Liver (tissue), 9 donors: ENCODE measurements around the gene LAMB3. TPM values are rescaled to one million over a fixed set of nuclear protein-coding genes. Genes with fewer than 3 reads are reported as not detected.

Experiments
- DNase-seq: peaks from one replicate; pipeline ENCODE4 v3.0.0-alpha.2; 2017; ENCODE audit warnings: low spot score
- H3K27ac ChIP-seq, 2 donors: one replicate each; pipeline ENCODE4 v1.7.0; 2013; ENCODE audit warnings: inconsistent platforms in 2 of 2, low read length in 2 of 2, control low read depth in 1 of 2, low read depth in 1 of 2, mild to moderate bottlenecking in 1 of 2
- H3K27me3 ChIP-seq, 4 donors: one replicate each; pipeline versions ENCODE4 v1.6.1 to v1.7.0; 2013; ENCODE audit warnings: low read length in 3 of 4, inconsistent platforms in 1 of 4, mild to moderate bottlenecking in 1 of 4, moderate library complexity in 1 of 4; ENCODE audit not compliant: control insufficient read depth in 4 of 4, insufficient read depth in 4 of 4
- H3K36me3 ChIP-seq, 4 donors: one replicate each; pipeline versions ENCODE4 v1.6.1 to v1.7.0; 2013; ENCODE audit warnings: low read length in 3 of 4, mild to moderate bottlenecking in 3 of 4, low read depth in 1 of 4, moderate library complexity in 1 of 4; ENCODE audit not compliant: control insufficient read depth in 4 of 4, insufficient read depth in 3 of 4
- H3K4me1 ChIP-seq, 4 donors: one replicate each; pipeline versions ENCODE4 v1.6.1 to v1.7.0; 2013; ENCODE audit warnings: low read length in 3 of 4, mild to moderate bottlenecking in 3 of 4, moderate library complexity in 1 of 4; ENCODE audit not compliant: control insufficient read depth in 4 of 4, insufficient read depth in 4 of 4
- H3K4me3 ChIP-seq, 3 donors: one replicate each; pipeline versions ENCODE4 v1.6.1 to v1.7.0; 2013; ENCODE audit warnings: low read length in 3 of 3, control low read depth in 1 of 3, low read depth in 1 of 3, mild to moderate bottlenecking in 1 of 3
- H3K9ac ChIP-seq, 2 donors: one replicate each; pipeline ENCODE4 v1.7.0; 2013; ENCODE audit warnings: low read length in 2 of 2, mild to moderate bottlenecking in 2 of 2, moderate library complexity in 2 of 2, control low read depth in 1 of 2, low read depth in 1 of 2
- H3K9me3 ChIP-seq, 4 donors: one replicate each; pipeline versions ENCODE4 v1.6.1 to v1.7.0; 2013; ENCODE audit warnings: low read length in 3 of 4; ENCODE audit not compliant: control insufficient read depth in 4 of 4
- CTCF ChIP-seq: fragments of 150-350 bp; IDR thresholded peaks from 2 replicates; pipeline ENCODE4 v1.5.1; 2017; ENCODE audit warnings: improper control_type of control experiment, low read depth, low read length; ENCODE audit not compliant: missing input control
- FOXA1 ChIP-seq: IDR thresholded peaks from 2 replicates; pipeline ENCODE4 v1.6.1; 2016; ENCODE audit warnings: antibody characterized with exemption
- FOXA2 ChIP-seq: IDR thresholded peaks from 2 replicates; pipeline ENCODE4 v1.6.1; 2016; ENCODE audit warnings: antibody characterized with exemption
- GABPA ChIP-seq, 2 donors: IDR thresholded peaks in 1 of 2; conservative IDR thresholded peaks in 1 of 2; 2 replicates each; pipeline ENCODE4 v1.6.1; 2016; ENCODE audit warnings: antibody characterized with exemption in 2 of 2, mild to moderate bottlenecking in 1 of 2, moderate library complexity in 1 of 2
- HNF4A ChIP-seq, 2 donors: conservative IDR thresholded peaks; 2 replicates each; pipeline ENCODE4 v1.6.1; 2016; ENCODE audit warnings: antibody characterized with exemption in 2 of 2, mild to moderate bottlenecking in 2 of 2
- NR2F2 ChIP-seq: IDR thresholded peaks from 2 replicates; pipeline ENCODE4 v1.6.1; 2016; ENCODE audit warnings: antibody characterized with exemption
- RAD21 ChIP-seq, 2 donors: IDR thresholded peaks; 2 replicates each; pipeline ENCODE4 v1.6.1; 2016; ENCODE audit warnings: antibody characterized with exemption in 2 of 2, mild to moderate bottlenecking in 2 of 2
- SP1 ChIP-seq: IDR thresholded peaks from 2 replicates; pipeline ENCODE4 v1.6.1; 2018; ENCODE audit warnings: antibody characterized with exemption, mild to moderate bottlenecking
- TAF1 ChIP-seq: conservative IDR thresholded peaks from 2 replicates; pipeline ENCODE4 v1.6.1; 2016; ENCODE audit warnings: antibody characterized with exemption, mild to moderate bottlenecking
- WGBS: extraction: QIAGEN DNeasy Blood & Tissue Kit; methylation state at CpG from one replicate; pipeline ENCODE4 v1.1.7; 2013; 5-methylcytosine and 5-hydroxymethylcytosine counted together
- polyA plus RNA-seq, 2 donors: library from polyadenylated mRNA; stranded (reverse) in 1 of 2; unstranded in 1 of 2; fragments of 200-250 nt in 1 of 2; fragments of >200 nt in 1 of 2; fragmentation: Nextera tagmentation in 1 of 2; extraction: Ambion mirVana in 1 of 2; gene quantifications; one replicate each; pipeline versions ENCODE4 v1.2.1 to v1.2.3, GENCODE V29; 2013 to 2015
- total RNA-seq, 2 donors: library from RNA; depleted of rRNA; stranded (reverse); fragments of >200 nt; gene quantifications; one replicate each; pipeline ENCODE4 v1.2.3, GENCODE V29; 2014
- TF ChIP-seq, protein P1 (sequence below): IDR thresholded peaks from 2 replicates; pipeline ENCODE4 v1.6.1; 2016; ENCODE audit warnings: antibody characterized with exemption, mild to moderate bottlenecking
- TF ChIP-seq, protein P2 (sequence below): IDR thresholded peaks from 2 replicates; pipeline ENCODE4 v1.6.1; 2016; ENCODE audit warnings: antibody characterized with exemption
- TF ChIP-seq, protein P3 (sequence below): IDR thresholded peaks from 2 replicates; pipeline ENCODE4 v1.6.1; 2016; ENCODE audit warnings: antibody characterized with exemption
- donor health status: healthy.
- donor health status: healthy.
- donor health status: healthy.
- donor health status: healthy.
- donor health status: healthy.

Gene LAMB3
- total and polyA plus RNA-seq, 4 donors: 1.3 to 9.1 (median 5.6) TPM

GRCh38 chr1:209691237-209691636, 39.0 kb upstream of the LAMB3 start:
- H3K9ac ChIP-seq: no peak overlapping the region
- WGBS: 77% methylated on average over 3 of the region's 3 CpGs
- H3K4me3 ChIP-seq: no peak overlapping the region
- H3K27ac ChIP-seq: no peak overlapping the region
- peaks cover 0 to 4% (median under 1%) of the 10 kb centered on the region in 4 donors for H3K4me1 ChIP-seq
- TF ChIP-seq FOXA1 (no peak), CTCF (no peak), RAD21 (IDR thresholded peaks at IDR 0.05) (no peak), NR2F2 (no peak), TAF1 (no peak)
- H3K27me3 ChIP-seq: no peaks in the 10 kb centered on the region
- DNase-seq: no peak
- no peaks in the 10 kb centered on the region for H3K9me3 ChIP-seq
- H3K36me3 ChIP-seq: no peaks in the 10 kb centered on the region

- Histone ChIP-seq H3K9me3 (no peaks in the 10 kb centered on the region), H3K4me3 (no peak overlapping the region), H3K4me1 (peaks cover 0 to 4% (median 0%) of the 10 kb centered on the region in 4 donors), H3K27me3 (no peaks in the 10 kb centered on the region), H3K27ac (no peak overlapping the region), H3K9ac (no peak overlapping the region), H3K36me3 (no peaks in the 10 kb centered on the region)
- DNase-seq: no peak
- TF ChIP-seq GABPA (IDR thresholded peaks at IDR 0.05 in 1 of 2, conservative IDR thresholded peaks at IDR 0.05 in 1 of 2): no peak
- TF ChIP-seq, protein P1, sequence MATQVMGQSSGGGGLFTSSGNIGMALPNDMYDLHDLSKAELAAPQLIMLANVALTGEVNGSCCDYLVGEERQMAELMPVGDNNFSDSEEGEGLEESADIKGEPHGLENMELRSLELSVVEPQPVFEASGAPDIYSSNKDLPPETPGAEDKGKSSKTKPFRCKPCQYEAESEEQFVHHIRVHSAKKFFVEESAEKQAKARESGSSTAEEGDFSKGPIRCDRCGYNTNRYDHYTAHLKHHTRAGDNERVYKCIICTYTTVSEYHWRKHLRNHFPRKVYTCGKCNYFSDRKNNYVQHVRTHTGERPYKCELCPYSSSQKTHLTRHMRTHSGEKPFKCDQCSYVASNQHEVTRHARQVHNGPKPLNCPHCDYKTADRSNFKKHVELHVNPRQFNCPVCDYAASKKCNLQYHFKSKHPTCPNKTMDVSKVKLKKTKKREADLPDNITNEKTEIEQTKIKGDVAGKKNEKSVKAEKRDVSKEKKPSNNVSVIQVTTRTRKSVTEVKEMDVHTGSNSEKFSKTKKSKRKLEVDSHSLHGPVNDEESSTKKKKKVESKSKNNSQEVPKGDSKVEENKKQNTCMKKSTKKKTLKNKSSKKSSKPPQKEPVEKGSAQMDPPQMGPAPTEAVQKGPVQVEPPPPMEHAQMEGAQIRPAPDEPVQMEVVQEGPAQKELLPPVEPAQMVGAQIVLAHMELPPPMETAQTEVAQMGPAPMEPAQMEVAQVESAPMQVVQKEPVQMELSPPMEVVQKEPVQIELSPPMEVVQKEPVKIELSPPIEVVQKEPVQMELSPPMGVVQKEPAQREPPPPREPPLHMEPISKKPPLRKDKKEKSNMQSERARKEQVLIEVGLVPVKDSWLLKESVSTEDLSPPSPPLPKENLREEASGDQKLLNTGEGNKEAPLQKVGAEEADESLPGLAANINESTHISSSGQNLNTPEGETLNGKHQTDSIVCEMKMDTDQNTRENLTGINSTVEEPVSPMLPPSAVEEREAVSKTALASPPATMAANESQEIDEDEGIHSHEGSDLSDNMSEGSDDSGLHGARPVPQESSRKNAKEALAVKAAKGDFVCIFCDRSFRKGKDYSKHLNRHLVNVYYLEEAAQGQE: no peak
- TF ChIP-seq FOXA1: no peak
- TF ChIP-seq SP1: no peak
- no peak for TF ChIP-seq RAD21 (IDR thresholded peaks at IDR 0.05)
- TF ChIP-seq, protein P2, sequence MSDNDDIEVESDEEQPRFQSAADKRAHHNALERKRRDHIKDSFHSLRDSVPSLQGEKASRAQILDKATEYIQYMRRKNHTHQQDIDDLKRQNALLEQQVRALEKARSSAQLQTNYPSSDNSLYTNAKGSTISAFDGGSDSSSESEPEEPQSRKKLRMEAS: no peak
- TF ChIP-seq, protein P3, sequence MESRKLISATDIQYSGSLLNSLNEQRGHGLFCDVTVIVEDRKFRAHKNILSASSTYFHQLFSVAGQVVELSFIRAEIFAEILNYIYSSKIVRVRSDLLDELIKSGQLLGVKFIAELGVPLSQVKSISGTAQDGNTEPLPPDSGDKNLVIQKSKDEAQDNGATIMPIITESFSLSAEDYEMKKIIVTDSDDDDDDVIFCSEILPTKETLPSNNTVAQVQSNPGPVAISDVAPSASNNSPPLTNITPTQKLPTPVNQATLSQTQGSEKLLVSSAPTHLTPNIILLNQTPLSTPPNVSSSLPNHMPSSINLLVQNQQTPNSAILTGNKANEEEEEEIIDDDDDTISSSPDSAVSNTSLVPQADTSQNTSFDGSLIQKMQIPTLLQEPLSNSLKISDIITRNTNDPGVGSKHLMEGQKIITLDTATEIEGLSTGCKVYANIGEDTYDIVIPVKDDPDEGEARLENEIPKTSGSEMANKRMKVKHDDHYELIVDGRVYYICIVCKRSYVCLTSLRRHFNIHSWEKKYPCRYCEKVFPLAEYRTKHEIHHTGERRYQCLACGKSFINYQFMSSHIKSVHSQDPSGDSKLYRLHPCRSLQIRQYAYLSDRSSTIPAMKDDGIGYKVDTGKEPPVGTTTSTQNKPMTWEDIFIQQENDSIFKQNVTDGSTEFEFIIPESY: no peak
- TF ChIP-seq HNF4A (conservative IDR thresholded peaks at IDR 0.05): no peak
- no peak for TF ChIP-seq FOXA2
- 79% methylated on average over 4 of the region's 4 CpGs for WGBS
These were observed 37.3 kb upstream of the LAMB3 start for GRCh38 chr1:209689477-209689876.
